GM12873 (cell line): ENCODE measurements around the gene CATSPER3.

Experiments used
- TF ChIP-seq, protein P1 (sequence below): IDR thresholded peaks from 2 replicates; pipeline ENCODE4 v1.5.1; 2012; ENCODE audit warnings: low read depth, mild to moderate bottlenecking, moderate library complexity, low read length, control low read depth; ENCODE audit not compliant: insufficient read depth; ENCODE audit errors: missing control alignments

The CATSPER3 gene

DNA sequence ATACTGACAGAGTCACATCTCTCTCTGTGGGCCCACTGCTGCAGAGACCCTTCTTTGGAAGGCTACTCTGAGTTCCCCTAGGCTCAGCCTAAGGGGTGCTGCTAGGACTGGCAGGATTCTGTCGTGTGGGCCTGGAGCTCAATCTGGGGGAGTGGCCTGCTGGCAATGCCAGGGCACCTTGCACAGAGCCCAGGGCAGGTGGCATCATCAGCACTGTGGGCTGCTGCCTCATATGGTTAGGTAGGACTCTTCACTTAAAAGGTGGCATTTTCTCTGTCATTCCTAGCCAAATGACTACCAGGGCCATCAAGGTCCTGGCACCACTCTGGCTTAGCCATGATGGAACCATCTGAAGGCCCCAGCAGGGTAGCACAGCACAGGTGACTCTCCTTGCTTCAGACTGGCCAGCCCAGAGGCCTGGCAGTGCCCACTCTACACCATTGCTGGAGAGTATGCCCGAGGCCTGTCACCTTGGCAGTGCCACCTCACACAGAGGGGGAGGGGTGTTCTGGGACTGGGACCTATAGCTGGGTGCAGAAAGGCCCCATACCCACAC, 44.4 kb downstream of the CATSPER3 start:
- TF ChIP-seq, protein P1, sequence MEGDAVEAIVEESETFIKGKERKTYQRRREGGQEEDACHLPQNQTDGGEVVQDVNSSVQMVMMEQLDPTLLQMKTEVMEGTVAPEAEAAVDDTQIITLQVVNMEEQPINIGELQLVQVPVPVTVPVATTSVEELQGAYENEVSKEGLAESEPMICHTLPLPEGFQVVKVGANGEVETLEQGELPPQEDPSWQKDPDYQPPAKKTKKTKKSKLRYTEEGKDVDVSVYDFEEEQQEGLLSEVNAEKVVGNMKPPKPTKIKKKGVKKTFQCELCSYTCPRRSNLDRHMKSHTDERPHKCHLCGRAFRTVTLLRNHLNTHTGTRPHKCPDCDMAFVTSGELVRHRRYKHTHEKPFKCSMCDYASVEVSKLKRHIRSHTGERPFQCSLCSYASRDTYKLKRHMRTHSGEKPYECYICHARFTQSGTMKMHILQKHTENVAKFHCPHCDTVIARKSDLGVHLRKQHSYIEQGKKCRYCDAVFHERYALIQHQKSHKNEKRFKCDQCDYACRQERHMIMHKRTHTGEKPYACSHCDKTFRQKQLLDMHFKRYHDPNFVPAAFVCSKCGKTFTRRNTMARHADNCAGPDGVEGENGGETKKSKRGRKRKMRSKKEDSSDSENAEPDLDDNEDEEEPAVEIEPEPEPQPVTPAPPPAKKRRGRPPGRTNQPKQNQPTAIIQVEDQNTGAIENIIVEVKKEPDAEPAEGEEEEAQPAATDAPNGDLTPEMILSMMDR, result no peak

DNA sequence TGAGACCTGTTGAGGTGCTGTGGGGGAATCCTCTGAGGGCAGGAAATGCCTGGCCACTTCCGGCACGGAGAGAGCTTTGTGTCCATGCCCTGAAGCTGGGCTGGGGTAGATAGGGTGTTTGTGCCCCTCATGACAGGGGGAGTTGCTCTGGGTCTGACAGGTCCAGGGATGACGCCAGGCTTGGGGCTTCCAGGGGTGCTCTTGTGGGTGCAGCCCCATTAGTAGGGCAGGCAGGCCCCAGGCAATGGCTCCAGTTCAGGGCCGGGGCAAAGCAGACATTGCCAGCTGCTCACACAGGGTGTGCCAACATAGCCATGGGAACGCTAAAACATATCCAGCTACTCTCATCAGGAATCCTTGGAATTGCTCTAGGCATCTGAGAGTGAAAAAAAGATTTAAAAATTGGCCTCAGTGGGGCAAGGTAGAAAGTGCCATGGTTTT, 45.3 kb downstream of the CATSPER3 start:
- TF ChIP-seq, protein P1, result no peak

DNA sequence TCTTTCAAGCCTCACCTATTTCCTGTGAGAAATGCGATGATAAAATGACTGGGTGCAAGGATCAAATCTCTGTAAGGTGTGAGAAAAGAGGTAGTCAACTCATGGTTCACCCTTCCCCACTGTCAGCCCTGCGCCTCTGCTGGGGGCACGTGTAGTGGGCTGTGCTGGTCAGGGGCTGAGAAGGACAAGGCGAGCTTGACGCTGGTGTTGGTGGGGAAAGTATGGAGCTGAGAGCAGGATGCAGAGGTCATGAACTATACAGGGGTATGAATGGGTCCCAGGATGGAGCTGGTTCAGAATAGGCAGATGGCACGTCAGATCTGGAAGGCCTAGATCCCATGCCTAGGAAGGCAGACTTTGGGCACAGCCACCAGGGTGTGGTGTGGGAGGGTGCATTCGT, 45.7 kb downstream of the CATSPER3 start:
- TF ChIP-seq, protein P1, result no peak

DNA sequence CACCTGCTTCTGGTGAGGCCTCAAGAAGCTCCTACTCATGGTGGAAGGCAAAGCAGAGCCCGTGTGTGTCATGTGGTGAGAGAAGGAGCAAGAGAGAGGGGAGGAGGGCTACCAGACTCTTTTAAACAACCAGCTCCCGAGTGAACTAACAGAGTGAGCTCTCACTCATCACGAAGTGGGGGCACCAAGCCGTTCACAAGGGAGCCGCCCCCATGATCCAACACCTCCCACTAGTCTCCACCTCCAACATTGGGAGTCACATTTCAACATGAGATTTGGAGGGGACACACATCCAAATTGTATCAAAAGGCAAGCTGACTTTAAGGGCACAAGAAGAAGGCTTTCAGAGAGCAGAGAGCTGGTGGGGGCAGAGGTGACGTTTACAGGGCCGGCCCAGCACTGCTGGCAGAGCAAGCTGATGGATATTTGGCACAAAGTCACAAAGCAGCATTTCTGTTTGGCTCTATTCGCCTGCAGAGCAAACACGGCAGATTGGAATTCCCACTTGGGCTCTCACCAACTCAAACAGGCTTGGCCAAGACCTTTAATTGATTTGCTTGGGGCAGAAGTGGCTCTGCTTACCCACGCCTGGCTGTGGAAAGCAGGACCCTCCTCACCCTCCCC, 46.4 kb downstream of the CATSPER3 start:
- TF ChIP-seq, protein P1, result no peak

DNA sequence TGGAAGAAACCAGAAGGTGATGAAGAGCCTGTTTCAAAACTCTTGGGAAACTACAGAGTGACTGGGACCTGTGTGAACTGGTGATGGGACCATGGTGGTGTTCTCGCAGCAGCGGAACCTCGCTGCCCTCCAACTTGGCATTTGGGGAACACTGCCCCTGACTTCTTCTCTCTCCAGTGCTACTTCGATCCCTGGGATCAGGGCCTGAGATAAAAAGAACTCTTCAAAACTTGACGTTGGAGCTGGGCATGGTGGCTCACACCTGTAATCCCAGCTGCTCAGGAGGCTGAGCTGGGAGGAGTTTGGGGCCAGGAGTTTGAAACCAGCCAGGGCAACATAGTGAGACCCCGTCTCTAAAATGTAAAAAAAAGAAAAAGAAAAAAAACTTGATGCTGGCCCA, 48.2 kb downstream of the CATSPER3 start:
- TF ChIP-seq, protein P1, result no peak

DNA sequence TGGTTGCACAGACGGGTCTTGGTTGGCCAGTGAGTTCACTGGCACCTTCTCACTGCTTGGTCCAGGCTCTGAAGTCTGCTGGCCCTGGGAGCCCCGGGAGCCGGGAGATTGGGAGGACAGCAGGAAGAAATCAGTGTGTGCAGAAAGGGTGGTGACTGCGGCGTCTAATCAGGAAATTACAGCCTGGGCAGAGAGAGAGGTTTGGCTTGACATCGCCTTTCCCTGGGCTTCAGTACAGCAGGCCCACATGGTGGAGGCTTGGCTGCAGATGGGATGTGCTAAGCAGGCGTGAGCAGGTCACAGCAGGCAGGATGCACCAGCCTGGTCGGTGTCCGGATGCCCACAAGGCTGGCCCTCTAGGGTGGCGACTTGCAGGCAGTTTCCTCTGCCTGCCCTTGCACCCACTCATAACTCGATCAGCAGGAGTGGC, 49.2 kb downstream of the CATSPER3 start:
- TF ChIP-seq, protein P1, result no peak

DNA sequence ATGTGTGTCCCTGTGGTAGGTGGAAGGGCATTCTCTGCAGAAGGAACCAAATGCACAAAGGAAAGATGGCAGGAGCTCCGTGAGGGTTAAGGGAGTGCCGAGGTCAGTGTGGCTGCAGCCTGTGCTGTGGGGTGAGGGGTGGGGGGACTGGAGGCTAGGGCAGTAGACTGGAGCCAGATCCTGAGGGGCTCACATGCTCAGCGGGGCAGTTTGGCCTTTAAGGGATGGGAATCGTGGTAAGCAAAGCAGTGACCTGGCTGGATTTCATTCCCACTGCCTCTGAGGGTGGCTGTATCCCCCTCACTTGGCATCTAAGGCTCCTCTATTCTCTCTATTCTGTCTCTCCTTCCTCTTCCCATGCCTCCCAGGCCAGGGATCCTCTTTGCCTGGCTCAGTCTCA, 50.8 kb downstream of the CATSPER3 start:
- TF ChIP-seq, protein P1, result no peak

DNA sequence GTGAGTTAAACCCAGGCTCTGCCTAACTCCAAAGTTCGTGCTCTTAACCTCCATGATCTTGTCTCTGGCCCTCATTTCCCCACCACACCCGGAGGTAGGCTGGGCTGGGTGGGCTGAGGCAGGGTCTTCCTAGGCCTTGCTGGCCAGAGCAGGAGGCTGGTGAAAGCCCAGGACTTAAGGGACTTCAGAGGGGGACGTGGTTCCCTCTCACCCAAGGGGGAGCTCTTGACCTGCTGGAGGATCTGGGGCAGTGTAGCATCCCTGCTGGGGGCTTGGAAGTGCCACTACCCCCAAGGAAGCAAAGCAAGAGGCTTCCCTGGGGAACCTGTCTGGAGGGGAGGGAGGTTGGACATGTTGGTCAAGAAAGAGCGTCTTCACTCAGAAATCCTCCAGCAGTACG, 51.6 kb downstream of the CATSPER3 start:
- TF ChIP-seq, protein P1, result peak; percentile 22
